ENCODE measurements around the gene MON2. TPM values are rescaled to one million over a fixed set of nuclear protein-coding genes. Genes with fewer than 3 reads are reported as not detected.

Gene MON2
- total RNA-seq, 2 donors from 2014 or later, result 30.3 to 43.3 TPM

DNA sequence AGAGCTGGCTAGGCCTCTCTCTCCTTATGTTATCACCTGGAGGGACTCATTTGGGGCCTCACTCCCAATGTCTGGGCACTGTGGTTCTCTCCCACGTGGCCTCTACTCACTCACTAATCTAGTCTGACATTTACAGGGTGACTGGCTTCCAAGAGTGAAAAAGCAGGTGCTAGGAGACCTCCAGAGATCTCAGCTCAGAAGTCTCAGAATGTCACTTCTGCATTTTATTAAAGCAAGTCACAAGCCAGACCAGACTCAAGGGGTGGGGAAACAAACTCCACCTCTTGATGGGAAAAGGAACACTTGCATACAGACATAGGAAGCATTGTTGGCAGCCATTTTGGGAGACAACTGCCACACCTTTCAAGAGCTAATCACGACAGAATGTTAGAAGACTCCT, 175.9 kb downstream of the MON2 start:
- Mint-ChIP-seq H3K36me3 (ENCODE audit: low read depth) (peaks cover 12% of the 10 kb centered on the region), H3K27ac (no peak overlapping the region), H3K9me3 (no peaks in the 10 kb centered on the region), H3K27me3 (ENCODE audit: insufficient read depth) (no peaks in the 10 kb centered on the region), H3K4me3 (no peak overlapping the region), H3K4me1 (peaks cover 53% of the 10 kb centered on the region)
- H3K4me1 ChIP-seq (ENCODE audit: control insufficient read depth, insufficient read depth, low read length), result peaks cover 21% of the 10 kb centered on the region
- TF ChIP-seq, protein P1, sequence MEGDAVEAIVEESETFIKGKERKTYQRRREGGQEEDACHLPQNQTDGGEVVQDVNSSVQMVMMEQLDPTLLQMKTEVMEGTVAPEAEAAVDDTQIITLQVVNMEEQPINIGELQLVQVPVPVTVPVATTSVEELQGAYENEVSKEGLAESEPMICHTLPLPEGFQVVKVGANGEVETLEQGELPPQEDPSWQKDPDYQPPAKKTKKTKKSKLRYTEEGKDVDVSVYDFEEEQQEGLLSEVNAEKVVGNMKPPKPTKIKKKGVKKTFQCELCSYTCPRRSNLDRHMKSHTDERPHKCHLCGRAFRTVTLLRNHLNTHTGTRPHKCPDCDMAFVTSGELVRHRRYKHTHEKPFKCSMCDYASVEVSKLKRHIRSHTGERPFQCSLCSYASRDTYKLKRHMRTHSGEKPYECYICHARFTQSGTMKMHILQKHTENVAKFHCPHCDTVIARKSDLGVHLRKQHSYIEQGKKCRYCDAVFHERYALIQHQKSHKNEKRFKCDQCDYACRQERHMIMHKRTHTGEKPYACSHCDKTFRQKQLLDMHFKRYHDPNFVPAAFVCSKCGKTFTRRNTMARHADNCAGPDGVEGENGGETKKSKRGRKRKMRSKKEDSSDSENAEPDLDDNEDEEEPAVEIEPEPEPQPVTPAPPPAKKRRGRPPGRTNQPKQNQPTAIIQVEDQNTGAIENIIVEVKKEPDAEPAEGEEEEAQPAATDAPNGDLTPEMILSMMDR (conservative IDR thresholded peaks at IDR 0.05), result no peak
- H3K9me3 ChIP-seq (ENCODE audit: control insufficient read depth, low read length), result no peaks in the 10 kb centered on the region
- peak; percentile 31 for DNase-seq
- peaks cover under 1% of the 10 kb centered on the region for H3K36me3 ChIP-seq (ENCODE audit: control insufficient read depth, insufficient read depth, low read length)
- no peaks in the 10 kb centered on the region for H3K27me3 ChIP-seq (ENCODE audit: control insufficient read depth, insufficient read depth, low read length, poor library complexity, severe bottlenecking)
- 83 to 95% methylated on average over 1 to 2 of the region's 2 CpGs for WGBS, 2 experiments (ENCODE audit: insufficient coverage in 1 of 2, insufficient read length in 1 of 2)
- no peak overlapping the region for H3K4me3 ChIP-seq (ENCODE audit: low read length)
- no peak overlapping the region for H3K27ac ChIP-seq (ENCODE audit: low read depth, low read length)
- H3K9ac ChIP-seq (ENCODE audit: extremely low read depth, low read length, poor library complexity, severe bottlenecking), result no peak overlapping the region

DNA sequence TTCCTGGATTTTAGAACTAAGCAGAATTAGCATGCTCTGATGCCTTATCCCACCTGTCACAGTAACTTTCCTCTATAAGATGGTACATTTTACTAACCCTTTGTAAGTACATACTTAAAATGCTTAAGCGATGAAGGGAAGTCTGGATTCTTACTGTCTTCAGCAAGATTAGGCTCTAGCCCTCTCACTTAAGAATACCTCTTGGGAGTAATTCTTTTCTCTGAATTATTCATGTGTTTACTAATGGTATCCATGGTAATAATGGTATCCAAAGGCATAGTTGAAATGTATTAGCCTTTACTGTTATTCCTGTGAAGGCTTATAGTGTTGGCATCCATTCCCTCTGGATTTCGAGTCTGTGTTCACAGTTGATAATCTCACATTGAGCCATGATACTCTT, 176.9 kb downstream of the MON2 start:
- Mint-ChIP-seq H3K9me3 (no peaks in the 10 kb centered on the region), H3K27ac (no peak overlapping the region), H3K4me3 (no peak overlapping the region), H3K4me1 (peaks cover 51% of the 10 kb centered on the region), H3K27me3 (ENCODE audit: insufficient read depth) (no peaks in the 10 kb centered on the region), H3K36me3 (ENCODE audit: low read depth) (peaks cover 22% of the 10 kb centered on the region)
- H3K4me3 ChIP-seq (ENCODE audit: low read length), result no peak overlapping the region
- H3K27me3 ChIP-seq (ENCODE audit: control insufficient read depth, insufficient read depth, low read length, poor library complexity, severe bottlenecking), result no peaks in the 10 kb centered on the region
- H3K9ac ChIP-seq (ENCODE audit: extremely low read depth, low read length, poor library complexity, severe bottlenecking), result no peak overlapping the region
- no peaks in the 10 kb centered on the region for H3K9me3 ChIP-seq (ENCODE audit: control insufficient read depth, low read length)
- TF ChIP-seq, protein P1 (conservative IDR thresholded peaks at IDR 0.05), result no peak
- 91 to 100% methylated on average over 1 to 2 of the region's 2 CpGs for WGBS, 2 experiments (ENCODE audit: insufficient coverage in 1 of 2, insufficient read length in 1 of 2)
- no peak for DNase-seq
- H3K4me1 ChIP-seq (ENCODE audit: control insufficient read depth, insufficient read depth, low read length), result peaks cover 21% of the 10 kb centered on the region
- no peak overlapping the region for H3K27ac ChIP-seq (ENCODE audit: low read depth, low read length)
- peaks cover 3% of the 10 kb centered on the region for H3K36me3 ChIP-seq (ENCODE audit: control insufficient read depth, insufficient read depth, low read length)

DNA sequence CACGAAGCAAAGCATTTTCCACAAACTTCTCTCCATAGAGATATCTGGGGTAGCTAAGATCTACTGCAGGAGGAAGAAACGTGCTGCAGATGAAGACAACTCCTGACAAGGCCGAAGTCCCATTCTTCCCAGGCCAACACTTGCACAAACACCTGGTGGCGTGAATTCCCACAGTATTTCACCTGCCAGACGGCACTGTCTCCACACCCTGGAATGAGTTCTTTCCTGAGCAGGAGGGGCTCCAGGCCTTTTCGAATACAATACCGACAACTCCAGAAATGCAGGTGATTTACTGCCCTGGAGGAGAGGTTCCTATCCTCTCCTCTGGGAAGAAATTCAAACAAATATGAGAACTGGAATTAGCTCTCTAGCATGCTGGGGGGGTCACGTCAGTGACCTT, 179.9 kb downstream of the MON2 start:
- H3K27ac ChIP-seq (ENCODE audit: low read depth, low read length), result no peak overlapping the region
- H3K9ac ChIP-seq (ENCODE audit: extremely low read depth, low read length, poor library complexity, severe bottlenecking), result no peak overlapping the region
- no peak overlapping the region for H3K4me3 Mint-ChIP-seq
- H3K27me3 Mint-ChIP-seq (ENCODE audit: insufficient read depth), result no peaks in the 10 kb centered on the region
- peaks cover 34% of the 10 kb centered on the region for H3K36me3 Mint-ChIP-seq (ENCODE audit: low read depth)
- peak; percentile 88 for DNase-seq
- no peak overlapping the region for H3K4me3 ChIP-seq (ENCODE audit: low read length)
- WGBS, 2 experiments (ENCODE audit: insufficient coverage in 1 of 2, insufficient read length in 1 of 2), result 83 to 94% methylated on average over 5 to 8 of the region's 8 CpGs
- no peaks in the 10 kb centered on the region for H3K27me3 ChIP-seq (ENCODE audit: control insufficient read depth, insufficient read depth, low read length, poor library complexity, severe bottlenecking)
- peaks cover 15% of the 10 kb centered on the region for H3K9me3 ChIP-seq (ENCODE audit: control insufficient read depth, low read length)
- TF ChIP-seq, protein P1 (conservative IDR thresholded peaks at IDR 0.05), result no peak
- peaks cover 5% of the 10 kb centered on the region for H3K9me3 Mint-ChIP-seq
- H3K4me1 ChIP-seq (ENCODE audit: control insufficient read depth, insufficient read depth, low read length), result peaks cover 19% of the 10 kb centered on the region
- peaks cover 53% of the 10 kb centered on the region for H3K4me1 Mint-ChIP-seq
- peak overlapping the region; percentile 88 for H3K27ac Mint-ChIP-seq
- peaks cover 8% of the 10 kb centered on the region for H3K36me3 ChIP-seq (ENCODE audit: control insufficient read depth, insufficient read depth, low read length)

Data from endodermal cell (in vitro differentiated cells).